Measurements from ENCODE around the gene SRSF8.

Gene SRSF8

DNA sequence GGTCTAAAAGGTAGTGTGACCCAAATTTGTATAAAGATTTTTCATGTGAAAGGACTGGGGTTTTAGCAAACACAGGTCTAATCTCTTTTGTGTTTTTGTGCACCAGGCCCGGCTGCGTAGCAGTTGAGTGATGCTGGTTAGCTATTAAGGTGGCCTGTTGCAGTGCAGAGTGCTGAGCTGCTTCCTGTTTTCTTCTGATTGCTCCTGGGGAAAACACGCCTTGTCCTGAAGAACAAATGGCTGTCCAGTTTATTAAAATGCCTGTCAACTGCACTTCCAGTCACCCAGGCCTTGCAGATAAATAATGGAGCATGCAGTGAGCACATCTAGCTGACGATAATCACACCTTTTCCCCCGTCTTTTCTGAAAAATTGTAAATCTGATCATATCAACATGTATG lies 1.8 kb downstream of the SRSF8 start:
- DNase-seq (ENCODE audit: low spot score): peak; percentile 92

DNA sequence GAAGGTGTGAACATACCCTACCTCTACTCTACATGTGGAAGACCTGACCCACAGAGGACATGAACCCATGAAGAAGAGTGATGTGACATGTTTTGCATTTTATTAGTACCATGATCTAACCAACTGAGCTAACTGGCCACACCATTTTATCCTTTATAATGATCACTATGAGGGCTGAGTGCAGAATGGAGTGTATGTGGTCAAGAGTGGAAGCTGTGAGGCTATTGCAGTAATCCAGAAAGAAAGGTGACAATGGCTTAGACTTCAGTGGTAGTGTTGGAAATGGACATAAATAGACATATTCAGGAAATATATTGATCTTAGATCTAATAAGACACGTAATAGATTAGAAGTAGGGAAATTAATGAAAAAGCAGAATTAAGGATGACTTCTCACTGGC lies 3.8 kb downstream of the SRSF8 start:
- no peak for DNase-seq (ENCODE audit: low spot score)

DNA sequence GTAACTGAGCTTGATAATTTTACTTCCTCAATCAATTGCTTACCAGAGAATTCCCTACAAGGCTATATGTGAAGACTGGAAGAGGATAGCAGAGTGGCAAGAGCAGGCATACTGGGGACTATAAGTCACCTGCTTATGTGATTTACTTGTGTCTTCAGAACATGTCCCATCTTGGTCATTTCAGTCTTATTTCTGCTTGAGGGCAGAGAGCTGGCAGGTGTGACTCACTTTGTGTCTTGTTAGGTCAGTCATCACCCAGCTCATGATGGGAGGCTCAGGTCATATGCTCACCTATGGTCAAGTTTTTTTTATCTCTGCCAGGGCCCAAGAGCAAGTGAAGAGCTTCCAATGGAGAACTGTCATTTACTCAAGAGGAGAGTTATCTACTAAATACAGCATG lies 6.2 kb downstream of the SRSF8 start:
- no peak for DNase-seq (ENCODE audit: low spot score)

DNA sequence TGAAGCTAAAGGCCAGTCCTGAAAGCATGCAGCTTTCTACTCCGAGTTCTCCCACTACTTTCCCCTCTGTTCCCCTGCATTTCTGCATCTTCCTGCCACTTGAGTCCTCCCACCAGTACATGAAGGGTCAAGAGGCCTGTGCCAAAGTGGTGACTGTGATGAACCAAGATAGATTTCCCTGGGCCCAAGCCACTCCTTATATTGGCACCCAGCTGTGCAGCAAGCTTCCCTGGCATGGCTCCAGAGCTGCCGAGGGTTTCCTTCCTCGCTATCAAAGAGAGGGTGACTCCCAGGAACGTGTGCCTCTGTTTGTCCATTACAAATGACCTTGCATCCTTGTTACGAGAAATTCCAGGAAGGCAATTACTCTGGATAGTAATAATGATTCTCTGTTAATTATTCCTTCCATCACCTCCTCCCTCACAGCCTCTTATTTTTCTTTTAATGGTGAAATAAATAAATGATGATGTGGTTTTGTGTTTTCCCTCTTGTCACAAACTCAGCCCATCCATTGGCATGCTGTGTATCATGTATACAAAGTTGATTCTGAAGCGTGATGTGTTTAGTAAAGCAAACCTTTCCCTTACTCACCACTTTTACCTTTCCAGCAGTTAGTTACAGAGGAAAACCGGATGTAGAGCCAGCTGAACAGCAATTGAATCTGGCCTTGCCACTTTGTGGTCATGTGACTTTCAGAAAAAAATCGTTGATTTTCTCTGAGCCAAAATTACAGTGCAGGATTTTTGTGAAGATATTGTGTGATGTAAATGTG lies 8.3 kb downstream of the SRSF8 start:
- no peak for DNase-seq (ENCODE audit: low spot score)

DNA sequence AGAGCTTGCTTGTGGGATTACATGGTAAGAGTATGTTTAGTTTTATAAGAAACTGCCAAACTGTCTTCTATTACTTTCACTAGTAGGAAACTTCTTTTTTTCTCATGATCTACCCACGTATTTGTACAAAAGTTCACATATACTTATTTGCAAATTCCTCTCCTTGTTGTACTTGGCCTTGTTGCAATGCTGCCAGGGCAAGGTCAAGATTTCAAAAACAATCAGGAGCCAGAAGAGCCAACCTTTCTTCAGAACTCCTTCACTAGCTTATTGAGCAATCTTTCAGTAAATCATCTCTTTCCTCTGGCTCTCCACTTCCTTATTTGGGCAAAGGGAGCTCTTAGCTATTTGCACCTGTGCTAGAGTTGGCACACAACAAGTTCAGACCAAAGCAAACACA lies 9.7 kb downstream of the SRSF8 start:
- no peak for DNase-seq (ENCODE audit: low spot score)

DNA sequence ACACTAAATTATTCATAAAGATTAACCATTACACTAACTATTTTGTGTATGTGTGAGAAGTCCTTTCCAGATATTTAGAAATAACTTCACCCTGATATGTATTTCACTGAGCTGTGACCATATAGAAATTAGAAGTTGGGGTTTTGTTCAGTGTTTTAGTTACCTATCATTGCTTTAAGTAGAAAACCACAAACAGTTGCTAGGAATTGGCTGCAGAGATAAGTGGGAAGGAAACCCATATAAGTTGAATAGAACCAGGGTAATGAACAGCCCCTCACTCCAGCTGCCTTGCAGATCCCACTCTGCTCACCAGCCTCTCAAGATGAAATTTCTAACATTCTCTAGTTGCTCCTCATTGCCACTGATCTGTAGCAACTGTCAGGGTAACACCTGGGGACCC lies 10.3 kb downstream of the SRSF8 start:
- no peak for DNase-seq (ENCODE audit: low spot score)

DNA sequence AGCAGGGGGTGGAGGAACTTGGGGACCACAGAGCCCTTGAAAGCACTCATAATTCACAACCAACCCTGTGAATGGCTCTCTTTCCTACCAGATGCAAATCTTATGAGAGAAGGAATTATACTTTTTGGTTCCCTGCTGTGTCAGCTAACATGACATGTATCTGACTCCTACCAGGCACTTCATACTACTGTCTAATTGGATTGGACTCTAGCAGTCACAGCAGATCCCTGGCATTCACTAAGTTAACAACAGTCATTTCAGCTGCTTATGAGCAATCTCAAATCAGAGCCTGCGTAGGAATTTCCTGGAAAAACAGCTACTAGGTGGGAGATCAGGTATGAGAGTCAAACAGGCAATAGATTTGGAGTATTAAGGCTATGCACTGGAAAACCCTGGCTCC lies 11.8 kb downstream of the SRSF8 start:
- DNase-seq (ENCODE audit: low spot score): no peak

DNA sequence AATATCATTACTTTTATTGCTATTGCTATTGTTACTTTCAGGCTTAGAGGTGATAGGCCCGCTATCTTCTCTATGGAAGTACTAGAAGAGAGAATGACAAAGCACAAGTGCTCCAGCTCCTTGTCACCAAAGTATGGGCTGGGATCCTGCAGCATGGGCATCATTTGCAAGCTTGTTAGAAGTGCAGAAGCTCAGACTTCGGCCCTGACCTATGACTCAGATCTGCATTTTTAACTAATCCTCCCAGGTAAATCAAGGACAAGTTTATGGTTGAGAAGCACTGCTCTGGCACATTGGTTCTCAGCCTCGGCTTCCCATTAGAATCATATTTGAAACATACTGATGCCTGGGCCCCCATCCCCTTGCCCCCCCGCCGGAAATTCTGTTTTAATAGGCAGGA lies 14.3 kb downstream of the SRSF8 start:
- no peak for DNase-seq (ENCODE audit: low spot score)

DNA sequence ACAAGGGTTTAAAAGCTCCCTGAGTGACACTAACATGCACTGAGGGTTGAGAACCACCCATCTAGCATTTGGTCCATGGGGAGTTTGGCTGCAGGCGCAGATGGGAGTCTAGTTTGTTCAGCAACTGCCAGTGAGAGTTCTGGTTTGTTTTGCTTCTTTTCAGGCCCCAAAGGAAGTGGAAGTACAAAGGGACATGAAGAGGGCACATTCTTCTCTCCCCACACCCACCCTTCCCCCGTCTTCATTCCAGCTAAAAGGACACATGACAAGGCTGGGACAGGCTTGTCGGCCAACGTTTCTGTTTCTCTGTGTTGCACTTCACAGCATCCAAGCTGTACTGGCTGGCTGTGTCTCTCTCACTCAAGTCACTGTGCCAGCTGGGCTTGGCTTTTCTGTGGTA lies 14.7 kb downstream of the SRSF8 start:
- DNase-seq (ENCODE audit: low spot score): peak; percentile 92

DNA sequence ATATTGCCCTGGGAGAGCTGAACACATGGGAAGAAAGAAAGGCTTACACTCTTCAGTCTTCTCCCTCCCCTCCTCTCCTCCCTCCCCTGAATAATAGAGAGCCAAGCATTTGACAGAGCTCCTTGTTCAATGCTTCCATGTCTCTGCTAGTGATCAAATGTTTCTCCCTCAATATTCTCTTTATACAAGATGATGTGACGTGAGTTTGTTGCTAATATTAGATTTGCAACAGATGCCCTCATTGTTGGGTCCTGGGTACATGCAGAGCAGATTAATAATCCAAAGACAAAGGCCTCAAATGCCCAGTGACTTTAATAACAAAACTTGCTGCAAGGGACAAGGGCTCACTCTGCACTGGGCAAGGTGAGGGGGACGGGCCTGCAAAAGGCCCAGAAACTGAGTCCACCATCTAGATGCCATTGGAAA lies 15.9 kb downstream of the SRSF8 start:
- DNase-seq (ENCODE audit: low spot score): peak; percentile 99

DNA sequence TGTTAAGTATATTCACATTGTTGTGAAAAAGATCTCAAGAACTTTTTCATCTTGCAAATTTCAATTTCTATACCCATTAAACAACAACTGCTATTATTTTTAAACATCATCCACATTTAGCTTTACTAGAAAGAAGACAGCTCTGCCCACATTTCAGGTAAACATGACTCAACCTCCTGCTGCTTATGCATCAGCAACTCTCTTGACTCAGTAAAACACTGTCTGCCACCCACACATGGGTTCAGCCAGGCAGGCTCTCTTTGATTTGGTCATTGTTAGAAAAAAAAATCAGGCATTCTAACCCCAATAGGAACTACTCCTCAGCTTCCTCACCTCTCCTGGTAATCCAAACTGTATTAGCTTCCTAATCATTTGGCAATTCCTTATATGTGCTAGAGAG lies 17.8 kb downstream of the SRSF8 start:
- no peak for DNase-seq (ENCODE audit: low spot score)

DNA sequence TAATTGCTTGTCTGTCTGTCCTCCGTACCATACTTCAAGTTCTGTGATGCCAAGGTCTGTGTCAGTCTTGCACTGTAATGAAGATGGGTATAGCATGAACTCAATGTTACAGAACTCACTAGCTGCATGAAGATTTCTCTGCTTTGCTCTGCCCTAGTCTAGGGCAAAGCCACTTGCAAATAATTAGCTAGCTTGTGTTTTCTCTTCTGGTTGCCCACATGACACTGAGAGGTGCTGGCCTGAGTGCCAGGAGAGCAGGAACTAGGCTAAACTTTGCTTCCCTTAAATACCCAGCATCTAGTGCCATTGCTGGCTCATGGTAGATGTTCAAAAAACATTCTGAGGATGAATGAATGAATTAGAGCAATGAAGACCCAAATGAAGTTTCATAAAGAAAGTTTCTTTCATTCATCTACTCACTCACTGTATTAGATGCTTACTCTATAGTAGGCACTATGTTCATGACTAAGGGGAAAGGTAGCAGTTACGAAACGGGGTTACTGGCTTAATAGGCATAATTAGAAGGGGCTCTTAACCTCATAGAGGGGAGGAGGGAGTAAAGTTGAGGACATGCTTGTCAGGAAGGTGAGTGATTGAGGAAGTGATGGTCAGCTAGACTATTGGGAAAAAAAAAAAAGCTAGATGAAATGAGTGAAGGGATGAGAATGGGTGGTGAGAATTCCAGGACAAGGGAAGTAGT lies 18.5 kb downstream of the SRSF8 start:
- no peak for DNase-seq (ENCODE audit: low spot score)

DNA sequence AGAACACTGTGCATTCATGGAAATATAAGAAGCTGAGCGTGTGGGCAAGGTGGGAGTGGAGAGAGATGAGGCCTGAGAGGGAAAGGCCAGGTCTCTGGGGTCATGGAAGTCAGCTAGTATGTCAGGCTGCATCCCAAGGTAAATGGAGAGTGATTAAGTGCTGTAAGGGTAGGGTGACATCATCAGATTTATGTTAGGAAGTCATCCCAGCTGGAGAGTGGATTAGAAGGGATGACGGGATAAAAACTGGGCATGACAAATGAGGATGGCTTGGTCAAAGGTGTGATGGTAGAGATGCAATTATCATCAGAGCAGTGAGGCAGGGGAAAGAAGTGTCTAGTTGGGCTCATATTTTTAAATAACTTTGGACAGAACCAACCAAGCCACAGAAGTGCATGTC lies 19.4 kb downstream of the SRSF8 start:
- no peak for DNase-seq (ENCODE audit: low spot score)

DNA sequence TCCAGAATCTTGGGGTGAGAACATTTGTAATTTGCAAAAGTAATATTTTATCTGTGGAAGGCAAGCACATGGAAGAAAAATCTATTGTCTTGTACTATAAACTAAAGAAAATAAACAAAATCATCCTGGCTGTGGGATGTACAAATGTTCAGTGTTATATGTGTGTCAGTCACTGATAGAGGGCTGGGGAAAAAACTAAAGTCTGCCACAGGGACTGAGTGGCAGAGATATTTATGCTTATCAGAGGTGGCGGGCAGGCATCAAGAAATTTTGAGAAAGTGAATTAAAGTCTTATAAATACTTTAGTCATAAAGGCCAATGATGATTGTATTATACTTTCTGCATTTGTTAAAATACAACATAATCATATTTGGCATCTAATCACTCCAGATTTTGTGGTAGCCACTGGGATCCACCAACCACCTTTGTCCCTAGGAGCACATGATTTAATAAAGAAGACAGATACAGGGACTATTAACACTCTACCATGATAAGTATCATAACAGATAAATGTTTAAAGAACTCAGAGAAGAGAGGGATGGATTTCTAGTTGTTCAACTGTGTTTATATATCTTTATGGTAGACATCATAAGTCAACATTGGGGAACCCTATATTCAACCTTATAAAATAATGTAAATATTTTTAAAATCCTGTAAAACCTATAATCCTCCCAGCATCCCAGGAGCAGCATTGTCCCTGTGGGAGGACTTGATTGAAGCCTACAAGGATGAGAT lies 20.3 kb downstream of the SRSF8 start:
- no peak for DNase-seq (ENCODE audit: low spot score)

DNA sequence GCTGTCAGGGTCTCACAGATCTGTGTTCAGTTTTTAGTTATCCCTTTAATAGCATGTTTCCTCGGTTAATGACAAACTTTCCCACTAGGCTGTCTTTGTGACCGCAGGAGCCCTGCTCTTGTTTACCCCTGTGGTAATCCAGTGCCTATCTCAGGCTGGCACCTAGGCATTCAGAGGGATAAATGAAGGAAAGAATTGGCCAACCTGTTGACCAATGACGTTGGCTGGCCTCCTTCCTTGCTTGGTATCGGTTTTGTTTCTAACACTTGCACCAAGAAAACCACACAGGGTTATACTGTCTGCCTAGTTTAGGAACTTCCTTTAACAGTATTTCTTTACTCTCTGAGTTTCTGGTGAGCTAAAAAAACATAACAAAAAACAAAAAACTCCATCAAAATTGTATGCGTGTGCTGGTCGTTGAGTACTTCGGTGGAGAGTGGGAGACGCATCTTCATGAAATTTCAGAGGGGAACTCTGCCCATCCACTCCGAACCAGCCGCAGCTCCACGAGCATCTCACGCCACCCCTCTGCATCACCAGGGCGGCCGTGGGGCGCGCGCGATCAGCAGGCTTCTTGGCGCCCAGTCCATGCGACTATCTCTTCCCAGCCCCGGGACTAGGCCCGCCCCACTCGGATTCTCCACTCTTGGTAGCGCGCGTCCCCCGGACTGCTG lies 22.4 kb downstream of the SRSF8 start:
- peak; percentile 79 for DNase-seq (ENCODE audit: low spot score)

DNA sequence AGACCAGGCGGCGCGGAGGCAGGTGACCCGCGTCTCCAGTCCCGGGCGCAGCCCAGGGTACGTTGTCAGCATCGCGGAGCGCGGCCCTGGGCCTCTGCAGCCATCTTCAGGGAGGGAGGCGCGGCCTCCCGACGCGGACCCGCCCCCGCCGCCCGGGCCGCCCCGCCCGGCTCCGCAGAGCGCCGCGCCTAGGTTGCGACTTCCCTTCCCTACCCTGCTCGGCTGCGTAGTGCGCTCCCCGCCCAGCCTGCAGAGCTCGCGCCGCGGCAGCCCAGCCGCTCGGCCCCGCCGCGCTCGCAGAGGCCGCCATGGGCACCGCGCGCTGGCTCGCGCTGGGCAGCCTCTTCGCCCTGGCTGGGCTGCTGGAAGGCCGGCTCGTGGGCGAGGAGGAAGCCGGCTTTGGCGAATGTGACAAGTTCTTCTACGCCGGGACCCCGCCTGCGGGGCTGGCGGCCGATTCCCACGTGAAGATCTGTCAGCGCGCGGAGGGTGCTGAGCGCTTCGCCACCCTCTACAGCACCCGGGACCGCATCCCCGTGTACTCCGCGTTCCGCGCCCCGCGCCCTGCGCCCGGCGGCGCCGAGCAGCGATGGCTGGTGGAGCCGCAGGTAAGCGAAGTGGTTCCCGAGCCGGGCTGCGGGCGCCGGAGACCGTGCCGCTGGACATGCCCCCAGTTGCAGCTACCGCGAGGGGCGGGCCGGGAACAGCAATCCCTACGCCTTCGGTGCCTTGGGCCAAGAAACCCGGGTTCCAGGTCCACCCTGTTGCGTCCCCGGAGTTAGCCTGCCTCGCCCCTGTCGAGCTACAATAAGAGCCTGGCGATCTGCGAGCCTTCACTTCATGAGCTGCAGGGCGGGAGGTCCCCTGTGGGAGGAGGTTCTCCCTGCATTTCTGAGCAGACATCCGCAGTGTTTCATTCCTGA lies 23.2 kb downstream of the SRSF8 start, which contains the start of gene ENDOD1:
Gene ENDOD1 (plus strand): TSS at position 227 of the 923 bp plus-strand sequence. CDS start 82 bp downstream, at position 309.
- peak; percentile 80 for DNase-seq (ENCODE audit: low spot score)

DNA sequence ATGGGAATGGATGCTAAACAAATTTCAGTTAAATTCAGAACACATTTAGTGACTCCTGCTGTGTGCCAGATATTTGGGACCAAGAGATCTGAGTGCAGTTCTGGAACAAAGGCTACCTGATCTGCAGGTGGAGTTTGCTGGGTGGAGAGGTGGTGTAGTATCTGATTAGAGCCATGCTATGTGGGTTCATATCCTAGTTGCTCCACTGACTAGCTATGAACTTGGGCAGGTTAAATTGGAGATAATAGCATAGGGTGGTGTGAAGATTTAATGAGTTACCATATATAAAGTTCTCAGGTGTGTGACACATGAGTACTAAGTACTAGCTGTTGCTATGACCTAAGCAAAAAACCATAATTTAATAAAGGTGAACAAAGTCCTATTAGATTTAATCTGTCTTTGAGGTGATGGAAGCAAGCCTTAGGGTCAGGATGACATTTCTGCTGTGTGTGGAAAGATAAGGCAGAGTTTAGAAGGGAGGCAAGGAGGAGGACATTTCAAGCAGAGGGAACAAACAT lies 25.0 kb downstream of the SRSF8 start:
- no peak for DNase-seq (ENCODE audit: low spot score)

DNA sequence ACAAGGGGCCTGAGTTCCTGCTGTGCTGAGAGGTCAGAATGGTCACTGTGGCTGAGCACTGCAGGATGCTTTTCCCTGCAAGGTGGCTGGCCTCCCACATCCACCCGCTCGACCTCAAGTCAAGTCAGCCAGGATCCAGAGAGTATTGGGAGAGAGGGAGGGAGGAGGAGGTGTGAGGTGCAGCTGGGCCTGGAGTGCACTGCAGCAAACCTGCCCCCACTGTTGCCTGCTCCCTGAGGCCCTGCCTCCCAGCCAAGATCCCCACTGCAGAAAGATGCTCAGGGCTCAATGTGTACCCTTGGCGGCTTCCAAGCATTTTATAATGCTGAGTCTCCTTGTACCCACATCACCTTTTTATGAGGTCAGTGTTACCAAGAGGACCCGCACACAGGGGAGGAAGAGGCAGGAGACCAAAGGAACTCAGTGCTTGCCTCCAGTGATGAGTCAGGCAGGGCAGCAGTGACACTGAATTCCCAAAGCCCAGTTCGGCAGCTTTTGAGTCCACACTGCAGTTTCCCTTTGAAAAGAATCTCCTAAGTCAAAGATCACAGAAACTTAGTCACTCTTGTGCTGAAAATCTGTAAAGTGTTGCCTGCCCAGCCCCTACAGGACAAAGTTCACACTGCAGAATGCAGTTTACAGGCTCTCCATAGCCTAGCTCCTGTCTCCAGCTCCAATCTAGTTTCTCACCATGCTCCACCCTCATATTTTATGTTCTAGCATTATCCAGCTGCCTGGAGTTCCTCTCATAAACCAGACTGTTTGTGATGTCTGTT lies 26.0 kb downstream of the SRSF8 start:
- no peak for DNase-seq (ENCODE audit: low spot score)

DNA sequence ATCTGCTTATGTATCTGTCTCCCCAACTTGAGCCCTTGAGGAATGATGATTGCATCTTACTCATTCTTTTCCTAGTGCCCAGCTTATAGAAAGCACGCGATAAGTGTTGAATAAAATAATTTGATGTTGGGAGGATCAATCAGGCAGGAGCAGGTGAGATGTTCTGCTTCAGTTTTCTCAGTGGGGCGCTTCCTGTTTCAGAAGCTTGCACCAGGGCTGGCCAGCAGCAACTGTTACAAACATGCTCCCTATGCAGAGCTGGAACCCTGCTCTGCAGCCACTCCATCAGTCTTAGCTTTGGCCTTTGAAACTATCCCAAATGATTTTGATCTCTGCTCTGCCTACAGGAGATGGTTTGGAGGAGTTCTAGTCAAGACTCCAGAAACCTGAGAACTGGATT lies 26.8 kb downstream of the SRSF8 start:
- no peak for DNase-seq (ENCODE audit: low spot score)
